Measurements from ENCODE around the gene GPAT3.

The GPAT3 gene

DNA sequence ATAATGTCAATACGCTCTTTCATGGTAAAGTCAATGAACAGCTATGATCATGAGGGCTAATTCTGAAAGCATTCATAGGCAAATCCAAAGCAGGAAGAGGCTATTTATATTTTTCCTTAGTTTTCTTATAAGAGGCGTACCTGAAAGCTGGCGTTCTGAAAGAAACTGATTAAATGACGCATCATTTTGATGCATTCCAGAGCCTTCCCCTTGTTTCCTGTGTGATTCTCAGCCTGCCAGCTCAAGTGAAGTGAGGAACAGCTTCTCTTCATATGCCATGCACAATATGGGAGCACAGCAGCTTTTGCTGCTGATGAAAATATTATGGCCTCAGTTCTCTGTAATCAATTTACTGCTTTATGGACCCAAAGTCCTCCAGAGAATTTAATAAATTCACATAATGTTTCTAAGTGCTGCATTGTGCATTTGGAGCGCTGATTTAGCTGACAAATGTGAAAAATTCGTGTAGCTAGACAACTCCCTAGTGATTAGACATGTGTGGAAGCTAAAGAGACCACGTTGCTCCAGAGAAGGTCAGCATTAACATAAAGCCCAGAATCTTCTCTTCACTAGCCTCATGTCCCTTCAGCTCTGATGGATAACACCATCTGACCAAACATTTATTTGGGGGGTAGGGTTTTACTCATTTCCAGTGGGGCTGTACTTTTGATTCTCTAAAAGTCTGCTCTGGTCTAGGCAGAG lies 110.8 kb downstream of the GPAT3 start:
- no peak for DNase-seq

DNA sequence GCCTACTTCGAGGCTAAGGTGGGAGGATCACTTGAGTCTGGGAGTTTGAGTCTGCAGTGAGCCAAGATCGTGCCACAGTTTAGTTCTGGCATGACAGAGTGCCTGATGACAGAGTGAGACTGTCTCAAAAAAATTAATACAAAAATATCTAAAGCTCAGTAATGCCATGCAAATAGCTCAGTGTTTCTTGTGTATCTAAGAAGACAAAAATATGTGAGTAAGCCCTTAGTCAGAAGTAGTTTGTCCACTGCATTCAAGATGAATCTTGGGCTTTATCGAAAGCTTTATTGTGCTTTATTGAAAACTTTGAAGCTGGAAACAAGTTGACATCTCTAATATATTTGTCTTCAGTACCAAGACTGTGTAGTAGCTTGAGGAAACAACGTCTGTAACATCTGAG lies 115.9 kb downstream of the GPAT3 start:
- DNase-seq: no peak

All from CD4-positive, alpha-beta T cell treated with Interleukin-15 for 1 hour (primary cell).